ENCODE measurements around the gene MTM1.

Gene MTM1

GRCh38 chrX:150704030-150704613 is 135.7 kb downstream of the MTM1 start:
- no peak for DNase-seq (ENCODE audit: low read depth, low spot score)

GRCh38 chrX:150712619-150713018 is 144.2 kb downstream of the MTM1 start:
- no peak for DNase-seq (ENCODE audit: low read depth, low spot score)

- no peak for DNase-seq (ENCODE audit: low read depth, low spot score)
These were observed 146.8 kb downstream of the MTM1 start for GRCh38 chrX:150715184-150715583.

- no peak for DNase-seq (ENCODE audit: low read depth, low spot score)
These were observed 151.2 kb downstream of the MTM1 start for GRCh38 chrX:150719621-150720020.
